Activated CD4-positive, alpha-beta T cell treated with anti-CD3 and anti-CD28 coated beads, Interleukin-2, amount 50 U/mL, for 48 hours (primary cell): ENCODE data around the gene TPI1.
A peak's percentile ranks its signal among the peaks of the same experiment; 100 is the strongest.

Experiments
- DNase-seq, 2 experiments: peaks; one replicate each; pipeline ENCODE4 v3.0.0-alpha.2; 2020

Gene TPI1

GRCh38 chr12:6867413-6868210 lies at the start of gene TPI1:
Gene TPI1 (plus strand): TSS chr12:6867531. CDS start chr12:6867567, 36 bp downstream.
- peak; percentile 81 to 84 for DNase-seq

GRCh38 chr12:6817662-6818157 lies 49.6 kb upstream of the TPI1 start:
- DNase-seq, result no peak

GRCh38 chr12:6818222-6818621 lies 49.1 kb upstream of the TPI1 start:
- DNase-seq, result no peak

GRCh38 chr12:6818645-6819044 lies 48.7 kb upstream of the TPI1 start:
- no peak for DNase-seq

- no peak for DNase-seq
Observed at GRCh38 chr12:6819106-6820030, 48.0 kb upstream of the TPI1 start.

GRCh38 chr12:6820166-6820565 lies 47.2 kb upstream of the TPI1 start:
- DNase-seq, result no peak

- DNase-seq, result peak in 1 of 2 experiments; percentile 27
Observed at GRCh38 chr12:6821591-6822425, 45.5 kb upstream of the TPI1 start, which contains the start of gene GPR162. Gene GPR162 (plus strand): TSS chr12:6821821. CDS start chr12:6823899, 2,078 bp downstream.

GRCh38 chr12:6822426-6823135 lies 44.8 kb upstream of the TPI1 start:
- DNase-seq, result no peak

GRCh38 chr12:6823182-6824084 lies 43.9 kb upstream of the TPI1 start:
- DNase-seq, result no peak

GRCh38 chr12:6824085-6824775 lies 43.1 kb upstream of the TPI1 start:
- no peak for DNase-seq

GRCh38 chr12:6824901-6825381 lies 42.4 kb upstream of the TPI1 start:
- no peak for DNase-seq

GRCh38 chr12:6825398-6826124 lies 41.8 kb upstream of the TPI1 start:
- peak; percentile 91 to 94 for DNase-seq

- DNase-seq, result no peak
Observed at GRCh38 chr12:6826125-6826733, 41.1 kb upstream of the TPI1 start.

GRCh38 chr12:6826734-6827436 lies 40.4 kb upstream of the TPI1 start:
- DNase-seq, result no peak

GRCh38 chr12:6827437-6827911 lies 39.9 kb upstream of the TPI1 start:
- DNase-seq, result peak; percentile 78 to 81

GRCh38 chr12:6827982-6828780 lies 39.1 kb upstream of the TPI1 start, which contains the start of gene P3H3:
Gene P3H3 (plus strand): TSS chr12:6828407. CDS start chr12:6828441, 34 bp downstream.
- no peak for DNase-seq
